Activated T-cell treated with anti-CD3 and anti-CD28 coated beads for 48 hours (primary cell): ENCODE data around the gene PRDM11.

ENCODE experiments used
- DNase-seq: peaks from one replicate; pipeline ENCODE4 v3.0.0-alpha.2; 2020; ENCODE audit warnings: low read depth

PRDM11 gene

GRCh38 chr11:45178223-45178622, 31.8 kb downstream of the PRDM11 start:
- no peak for DNase-seq

DNA sequence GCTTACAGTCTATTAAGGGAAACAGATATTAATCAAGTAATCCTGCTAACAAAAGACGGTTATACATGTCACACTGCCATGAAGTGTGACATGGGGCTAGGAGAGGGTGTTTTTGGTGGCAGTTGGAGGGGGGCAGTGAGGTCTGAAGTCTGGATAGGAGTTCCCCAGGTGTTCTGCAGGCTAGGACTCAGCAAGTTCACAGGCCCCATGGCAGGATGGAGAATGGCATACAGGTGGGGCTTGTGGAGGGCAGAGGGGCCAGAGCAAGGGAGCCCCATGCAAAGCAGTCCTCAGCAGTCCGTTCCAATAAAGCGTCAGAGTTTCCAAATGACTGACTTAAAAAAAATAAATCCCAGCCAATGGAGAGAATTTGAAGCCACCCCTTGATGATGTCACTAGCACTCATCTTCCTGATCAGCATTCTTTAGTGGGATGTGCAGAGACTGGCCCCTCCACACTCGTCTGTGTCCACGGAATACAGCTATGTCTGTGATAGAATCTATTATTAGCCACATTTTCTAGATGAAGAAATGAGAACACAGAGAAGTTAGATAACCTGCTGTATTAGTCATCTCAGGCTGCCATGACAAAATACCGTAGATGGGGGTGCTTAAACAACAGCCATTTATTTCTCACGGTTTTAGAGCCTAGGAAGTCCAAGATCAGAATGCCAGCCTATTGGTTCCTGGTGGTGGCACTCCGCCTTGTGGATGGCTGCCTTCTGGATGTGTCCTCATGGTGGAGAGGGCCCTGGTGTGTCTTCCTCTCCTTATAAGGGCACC, 32.6 kb downstream of the PRDM11 start:
- DNase-seq: no peak

DNA sequence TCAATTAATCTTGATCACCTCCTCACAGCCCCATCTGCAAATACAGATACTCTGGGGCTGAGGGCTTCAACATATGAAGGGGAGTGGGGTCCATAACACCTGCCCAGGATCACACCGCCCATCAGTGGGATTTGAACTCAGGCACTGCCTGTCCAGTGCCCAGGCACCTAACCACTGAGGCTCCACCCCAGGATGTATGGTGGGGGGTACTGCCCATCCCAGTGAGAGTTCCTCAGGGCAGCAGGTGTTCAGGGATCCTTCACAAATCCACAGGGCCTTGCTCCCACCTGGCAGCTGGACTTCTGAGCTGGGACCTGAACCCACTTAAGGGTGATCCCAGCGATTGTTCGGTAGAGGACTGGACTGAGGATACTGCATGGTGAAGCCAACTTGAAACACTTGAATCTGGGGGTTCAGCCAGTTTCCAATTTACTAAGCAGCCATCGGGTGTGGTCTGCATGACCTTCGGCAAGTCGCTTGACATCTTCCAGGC, 33.3 kb downstream of the PRDM11 start:
- DNase-seq: no peak

DNA sequence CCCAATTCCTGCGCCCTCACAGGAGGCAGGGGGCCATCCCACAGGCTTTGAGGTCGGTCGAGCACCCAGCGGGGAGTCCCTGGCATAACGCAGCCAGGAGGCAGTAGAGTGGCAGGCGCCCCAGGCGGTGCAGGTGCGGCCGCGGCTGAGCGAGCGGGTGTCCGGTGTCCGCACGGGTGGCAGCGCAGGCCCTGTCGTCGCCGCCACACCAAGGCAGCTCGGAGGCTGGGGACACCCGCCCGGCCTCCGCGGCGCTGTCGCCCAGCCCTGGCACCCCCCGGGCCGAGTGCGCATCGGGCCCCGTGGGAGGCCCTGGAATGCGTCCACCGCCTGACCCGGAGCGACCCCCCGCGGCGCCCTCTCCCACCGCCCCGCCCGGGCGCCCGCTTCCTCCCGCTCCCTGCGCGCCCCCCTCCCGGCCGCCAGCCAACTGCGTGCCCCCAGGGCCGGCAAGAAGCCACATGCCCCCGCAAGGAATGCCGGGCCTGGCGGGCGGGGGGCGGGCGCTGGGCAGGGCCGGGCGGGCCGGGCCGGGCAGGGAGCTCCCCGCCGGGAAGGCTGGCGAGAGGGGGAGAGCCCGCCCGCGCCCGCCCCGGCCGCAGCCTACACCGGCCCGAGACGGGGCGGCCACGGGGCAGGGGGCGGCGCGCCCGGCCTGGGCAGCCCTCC, 33.9 kb downstream of the PRDM11 start:
- DNase-seq: no peak

DNA sequence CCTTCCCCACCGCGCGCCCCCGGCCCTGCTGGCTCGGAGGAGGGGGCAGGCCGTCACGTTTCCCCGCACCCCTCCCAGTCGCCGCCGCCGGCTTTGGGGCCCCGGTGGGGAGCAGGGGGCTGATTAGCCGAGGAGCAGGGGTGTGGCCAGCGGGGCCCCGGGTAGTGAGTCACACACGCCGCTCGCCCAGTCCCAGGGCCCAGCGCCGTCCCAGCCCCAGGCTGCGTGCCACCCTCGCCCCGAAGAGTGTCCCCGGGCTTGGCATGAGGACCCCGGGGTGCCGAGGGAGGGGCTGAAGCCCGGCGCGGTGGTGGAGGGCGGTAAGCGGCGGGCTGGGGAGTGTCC, 34.4 kb downstream of the PRDM11 start:
- DNase-seq: peak; percentile 32

DNA sequence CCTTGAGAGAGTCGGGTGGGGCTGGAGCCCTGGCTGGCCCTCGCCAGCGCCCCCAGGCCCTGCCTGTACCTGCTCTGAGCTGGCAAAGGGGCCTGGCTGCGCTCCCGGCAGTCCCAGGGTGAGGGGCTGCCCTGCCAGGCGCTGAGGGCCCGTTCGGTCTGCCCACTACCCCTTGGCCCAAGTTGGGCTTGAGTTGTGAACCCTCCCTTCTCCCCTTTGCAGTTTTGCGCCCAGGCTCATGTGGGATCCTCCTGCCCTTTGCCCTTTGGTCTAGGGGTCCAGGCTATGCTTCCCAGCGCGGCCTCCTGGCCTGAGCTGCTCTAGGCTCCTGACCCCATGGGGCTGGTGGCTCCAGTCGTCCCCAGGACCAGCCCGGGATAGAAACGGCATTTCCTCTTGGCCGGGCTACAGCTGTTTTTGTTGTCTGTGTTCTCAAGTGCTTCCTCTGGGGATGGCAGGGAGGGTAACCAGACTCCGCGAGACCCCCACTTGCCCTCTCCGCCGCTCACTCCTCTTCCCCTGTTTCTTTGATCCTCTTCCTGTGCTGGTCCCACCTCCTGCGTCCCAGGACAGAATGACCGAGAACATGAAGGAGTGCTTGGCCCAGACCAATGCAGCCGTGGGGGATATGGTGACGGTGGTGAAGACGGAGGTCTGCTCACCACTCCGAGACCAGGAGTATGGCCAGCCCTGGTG, 34.9 kb downstream of the PRDM11 start:
- DNase-seq: no peak

- no peak for DNase-seq
Measured at GRCh38 chr11:45181889-45182550, 35.6 kb downstream of the PRDM11 start.

GRCh38 chr11:45182902-45183301, 36.5 kb downstream of the PRDM11 start:
- no peak for DNase-seq

DNA sequence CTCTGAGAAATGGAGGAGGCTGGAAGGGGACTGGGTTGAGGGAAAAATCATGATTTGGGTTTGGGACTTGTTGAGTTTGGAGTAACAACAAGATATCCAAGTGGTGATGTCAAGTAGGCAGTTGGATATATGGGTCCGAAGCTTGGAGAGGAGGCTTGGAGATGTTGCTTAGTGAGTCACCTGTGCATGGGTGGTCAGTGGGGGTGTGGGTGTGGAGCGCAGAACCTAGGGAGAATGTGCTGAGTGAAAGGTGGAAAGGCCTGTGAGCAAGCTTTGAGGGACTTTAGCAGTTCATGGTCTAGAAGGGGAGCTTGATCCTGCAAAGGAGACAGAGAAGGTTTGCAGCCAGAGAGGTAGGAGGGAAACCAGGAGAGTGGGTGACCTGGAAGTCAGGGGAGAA, 38.2 kb downstream of the PRDM11 start:
- no peak for DNase-seq

DNA sequence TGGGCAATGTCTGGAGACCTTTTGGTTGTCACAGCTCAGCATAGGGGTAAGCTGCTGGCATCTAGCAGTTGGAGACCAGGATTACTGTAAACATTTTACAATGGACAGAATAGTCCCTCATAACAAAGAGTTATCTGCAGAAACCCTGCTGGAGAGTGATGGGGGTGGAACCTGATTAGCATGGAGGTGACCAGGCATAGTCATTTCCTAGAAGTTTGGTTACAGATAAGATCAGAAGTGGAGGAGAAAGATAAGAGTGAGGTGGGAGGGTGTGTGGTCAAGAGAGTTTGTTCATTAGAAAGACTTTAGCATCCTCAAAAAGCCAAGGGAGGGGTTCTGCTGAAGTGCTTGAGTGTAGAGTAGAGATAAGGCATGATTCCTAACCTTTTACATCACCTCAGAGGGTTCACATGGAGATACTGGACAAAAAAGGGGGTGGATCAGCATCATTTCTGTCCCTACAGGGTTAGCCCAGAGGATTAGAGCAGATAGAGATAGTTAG, 38.8 kb downstream of the PRDM11 start:
- no peak for DNase-seq

DNA sequence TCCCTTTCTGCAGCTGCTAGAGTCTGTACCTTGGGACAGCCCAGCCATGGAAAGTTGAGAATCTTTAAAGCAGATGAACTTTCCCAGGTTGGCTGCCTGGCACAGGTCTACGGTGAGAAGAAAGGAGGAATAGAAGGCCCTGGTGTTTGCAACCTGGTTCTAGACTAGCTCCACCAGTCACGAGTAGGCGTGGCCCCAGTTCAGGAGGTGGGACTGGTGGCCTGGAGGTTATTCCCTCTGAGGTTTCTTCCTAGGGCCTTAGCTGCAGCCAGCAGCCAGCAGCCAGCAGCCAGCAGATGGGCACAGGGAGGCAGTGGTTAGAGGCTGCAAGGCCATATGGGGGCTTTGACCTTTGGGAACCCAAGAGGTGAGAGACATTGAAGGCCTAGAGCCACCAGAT, 40.9 kb downstream of the PRDM11 start:
- DNase-seq: no peak

GRCh38 chr11:45188127-45188526, 41.7 kb downstream of the PRDM11 start:
- DNase-seq: no peak

GRCh38 chr11:45189230-45189629, 42.8 kb downstream of the PRDM11 start:
- no peak for DNase-seq

DNA sequence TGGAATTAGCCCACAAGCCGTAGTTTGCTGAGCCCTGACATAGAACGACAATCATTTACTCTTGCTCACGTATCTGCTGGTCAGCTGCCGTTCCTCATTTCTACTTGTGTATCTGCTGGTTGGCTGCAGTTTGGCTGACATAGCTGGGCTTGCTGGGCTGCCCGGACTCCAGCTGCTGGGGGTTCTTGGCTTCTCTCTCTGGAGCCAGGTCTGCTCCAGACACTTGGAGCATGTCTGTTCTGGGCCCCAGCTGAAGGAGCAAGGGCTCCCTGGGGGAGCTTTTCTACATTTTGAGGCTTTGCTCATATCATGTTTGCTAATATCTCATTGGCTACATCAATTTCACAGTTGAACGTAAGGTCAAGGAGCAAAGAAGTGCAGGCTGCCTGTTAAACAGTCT, 47.3 kb downstream of the PRDM11 start:
- DNase-seq: no peak

DNA sequence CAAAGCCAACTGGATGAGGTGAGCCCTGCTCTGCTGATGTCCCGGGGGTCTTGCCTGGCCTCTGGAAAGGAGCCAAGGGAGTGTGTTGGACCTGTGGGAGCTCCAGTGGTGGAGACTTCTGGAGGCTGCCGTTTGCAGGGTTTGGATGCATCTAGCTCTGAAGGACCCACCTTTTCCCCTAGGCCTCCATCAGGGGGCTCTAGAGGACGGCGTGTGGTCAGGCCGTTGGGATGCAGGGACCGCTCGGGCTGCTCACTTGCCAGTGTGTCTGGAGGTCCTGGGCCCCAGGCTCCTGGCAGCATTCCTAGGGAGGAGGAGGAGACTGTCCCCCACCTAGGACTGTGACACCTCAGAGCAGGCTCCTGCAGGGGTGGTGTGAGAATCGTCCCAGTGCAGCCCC, 58.3 kb downstream of the PRDM11 start:
- DNase-seq: no peak

- no peak for DNase-seq
Measured at GRCh38 chr11:45205978-45206377, 59.5 kb downstream of the PRDM11 start.

GRCh38 chr11:45208135-45208534, 61.7 kb downstream of the PRDM11 start:
- DNase-seq: no peak

GRCh38 chr11:45209000-45209879, 62.8 kb downstream of the PRDM11 start:
- no peak for DNase-seq

GRCh38 chr11:45209891-45210699, 63.7 kb downstream of the PRDM11 start:
- DNase-seq: no peak

- no peak for DNase-seq
Measured at GRCh38 chr11:45210846-45211245, 64.4 kb downstream of the PRDM11 start.
